GM10266 (cell line): Measurements from ENCODE around the gene CSRNP3.

Experiments used
- DNase-seq: peaks from one replicate; pipeline ENCODE4 v3.0.0; 2012; ENCODE audit errors: extremely low spot score
- CTCF ChIP-seq: IDR thresholded peaks from 2 replicates; pipeline ENCODE4 v1.5.1; 2012; ENCODE audit warnings: mild to moderate bottlenecking, low read depth; ENCODE audit not compliant: control insufficient read depth, insufficient read depth; ENCODE audit errors: missing control alignments

CSRNP3 gene

GRCh38 chr2:165637396-165637795 lies 167.9 kb downstream of the CSRNP3 start:
- TF ChIP-seq CTCF = no peak
- DNase-seq = no peak

GRCh38 chr2:165639504-165639903 lies 170.0 kb downstream of the CSRNP3 start:
- DNase-seq = no peak
- TF ChIP-seq CTCF = no peak

GRCh38 chr2:165640247-165640929 lies 170.9 kb downstream of the CSRNP3 start:
- DNase-seq = no peak
- TF ChIP-seq CTCF = no peak

- no peak for DNase-seq
- no peak for TF ChIP-seq CTCF
Observed at GRCh38 chr2:165645930-165646831, 176.7 kb downstream of the CSRNP3 start.

GRCh38 chr2:165647409-165647808 lies 177.9 kb downstream of the CSRNP3 start:
- no peak for DNase-seq
- TF ChIP-seq CTCF = no peak

- DNase-seq = no peak
Observed at GRCh38 chr2:165648801-165649200, 179.3 kb downstream of the CSRNP3 start.

More at GRCh38 chr2:165648801-165649200, 179.3 kb downstream of the CSRNP3 start:
- no peak for TF ChIP-seq CTCF
